KOPT-K1 (cell line): ENCODE measurements around the gene HYI.
"Not testable (repeated sequence)": the region's sequence is repeated elsewhere in the genome, so short reads cannot be mapped to it uniquely, and the experiment has no call there.

Source experiments
- H3K27ac ChIP-seq: fragments of 200-600 bp; sonication (generic); 2 replicates; pipeline ENCODE4 v1.5.1; 2016; ENCODE audit warnings: antibody characterized with exemption, mild to moderate bottlenecking, low read depth, low read length; ENCODE audit not compliant: poor library complexity, severe bottlenecking
- H3K36me3 ChIP-seq: fragments of 200-600 bp; sonication (generic); 2 replicates; pipeline ENCODE4 v1.5.1; 2017; ENCODE audit warnings: antibody characterized with exemption, mild to moderate bottlenecking, low read length, moderate library complexity; ENCODE audit not compliant: insufficient read depth
- H3K9me3 ChIP-seq: fragments of 200-600 bp; sonication (generic); 2 replicates; pipeline ENCODE4 v1.5.1; 2017; ENCODE audit warnings: antibody characterized with exemption, low read length, mild to moderate bottlenecking; ENCODE audit not compliant: insufficient read depth, poor library complexity, severe bottlenecking

Gene HYI

GRCh38 chr1:43453442-43454269 is at the start of gene HYI:
Gene HYI, minus strand, starts transcription at chr1:43453931. Its CDS starts 138 bp downstream, at chr1:43453793.
- peak within 1 kb of the TSS; percentile 51 for H3K27ac ChIP-seq
- no peaks in the 10 kb centered on the region for H3K9me3 ChIP-seq
- peaks cover 41% of the 10 kb centered on the region for H3K36me3 ChIP-seq

- not testable (repeated sequence) for H3K36me3 ChIP-seq, H3K9me3 ChIP-seq
Observed at GRCh38 chr1:43501806-43502205, 48.1 kb upstream of the HYI start.

GRCh38 chr1:43499898-43500297 is 46.2 kb upstream of the HYI start:
- Histone ChIP-seq H3K36me3 (no peaks in the 10 kb centered on the region), H3K9me3 (no peaks in the 10 kb centered on the region), H3K27ac (no peak overlapping the region)

More at GRCh38 chr1:43501806-43502205, 48.1 kb upstream of the HYI start:
- not testable (repeated sequence) for H3K27ac ChIP-seq

- Histone ChIP-seq H3K9me3 (peaks cover 12% of the 10 kb centered on the region), H3K27ac (no peak overlapping the region), H3K36me3 (no peaks in the 10 kb centered on the region)
Observed at GRCh38 chr1:43495204-43495603, 41.5 kb upstream of the HYI start.

- H3K36me3 ChIP-seq = no peaks in the 10 kb centered on the region
- peaks cover 22% of the 10 kb centered on the region for H3K9me3 ChIP-seq
- no peak overlapping the region for H3K27ac ChIP-seq
Observed at GRCh38 chr1:43493661-43494450, 40.1 kb upstream of the HYI start.

GRCh38 chr1:43492826-43493225 is 39.1 kb upstream of the HYI start:
- Histone ChIP-seq H3K27ac (no peak overlapping the region), H3K9me3 (peaks cover 33% of the 10 kb centered on the region), H3K36me3 (no peaks in the 10 kb centered on the region)

GRCh38 chr1:43491061-43491460 is 37.3 kb upstream of the HYI start:
- H3K9me3 ChIP-seq = peaks cover 43% of the 10 kb centered on the region
- H3K36me3 ChIP-seq = no peaks in the 10 kb centered on the region
- H3K27ac ChIP-seq = no peak overlapping the region

- Histone ChIP-seq H3K27ac (no peak overlapping the region), H3K36me3 (no peaks in the 10 kb centered on the region), H3K9me3 (peaks cover 43% of the 10 kb centered on the region)
Observed at GRCh38 chr1:43488165-43488564, 34.4 kb upstream of the HYI start.

GRCh38 chr1:43484367-43484766 is 30.6 kb upstream of the HYI start:
- Histone ChIP-seq H3K36me3 (no peaks in the 10 kb centered on the region), H3K9me3 (peaks cover 23% of the 10 kb centered on the region), H3K27ac (no peak overlapping the region)

- H3K27ac ChIP-seq = no peak overlapping the region
- no peaks in the 10 kb centered on the region for H3K36me3 ChIP-seq
- peaks cover 4% of the 10 kb centered on the region for H3K9me3 ChIP-seq
Observed at GRCh38 chr1:43482215-43482614, 28.5 kb upstream of the HYI start.

- Histone ChIP-seq H3K27ac (no peak overlapping the region), H3K36me3 (no peaks in the 10 kb centered on the region)
Observed at GRCh38 chr1:43481491-43481890, 27.8 kb upstream of the HYI start.

GRCh38 chr1:43479414-43479813 is 25.7 kb upstream of the HYI start:
- no peak overlapping the region for H3K27ac ChIP-seq
- H3K9me3 ChIP-seq = no peaks in the 10 kb centered on the region
- H3K36me3 ChIP-seq = no peaks in the 10 kb centered on the region

More at GRCh38 chr1:43481491-43481890, 27.8 kb upstream of the HYI start:
- H3K9me3 ChIP-seq = no peaks in the 10 kb centered on the region

- Histone ChIP-seq H3K36me3 (no peaks in the 10 kb centered on the region), H3K9me3 (no peaks in the 10 kb centered on the region), H3K27ac (no peak overlapping the region)
Observed at GRCh38 chr1:43477716-43478115, 24.0 kb upstream of the HYI start.

GRCh38 chr1:43475611-43476401 is 22.1 kb upstream of the HYI start:
- not testable (repeated sequence) for H3K27ac ChIP-seq, H3K36me3 ChIP-seq, H3K9me3 ChIP-seq

GRCh38 chr1:43473463-43473862 is 19.7 kb upstream of the HYI start:
- Histone ChIP-seq H3K27ac (no peak overlapping the region), H3K9me3 (no peaks in the 10 kb centered on the region), H3K36me3 (no peaks in the 10 kb centered on the region)
